GM18498 (cell line): ENCODE results near the gene VPS52.

ENCODE experiments used
- ATAC-seq: cut with Tn5 transposase; IDR thresholded peaks from one replicate; pipeline ENCODE4 v1.9.1; 2021; ENCODE audit warnings: mild to moderate bottlenecking, moderate library complexity; ENCODE audit not compliant: unreplicated experiment

VPS52 gene

GRCh38 chr6:33271468-33272274 lies at the start of gene VPS52, which contains the start of gene RPS18:
TSS of gene VPS52 (minus strand) at chr6:33271876. CDS start at chr6:33271675, 201 bp downstream.
TSS of gene RPS18 (plus strand) at chr6:33272075. CDS start at chr6:33272120, 45 bp downstream.
- peak; percentile 83 for ATAC-seq

GRCh38 chr6:33321227-33321626 lies 49.6 kb upstream of the VPS52 start:
- no peak for ATAC-seq

- ATAC-seq = no peak
These were observed 48.9 kb upstream of the VPS52 start for GRCh38 chr6:33320315-33321181.

GRCh38 chr6:33319939-33320314 lies 48.3 kb upstream of the VPS52 start:
- no peak for ATAC-seq

GRCh38 chr6:33318426-33319073 lies 46.9 kb upstream of the VPS52 start:
- ATAC-seq = no peak

- ATAC-seq = peak; percentile 52
These were observed 46.2 kb upstream of the VPS52 start, which contains the start of gene ZBTB22 for GRCh38 chr6:33317669-33318425. TSS of gene ZBTB22 (minus strand) at chr6:33317744. CDS start at chr6:33316916, 828 bp downstream.

GRCh38 chr6:33317419-33317668 lies 45.7 kb upstream of the VPS52 start:
- no peak for ATAC-seq

- ATAC-seq = no peak
These were observed 45.1 kb upstream of the VPS52 start for GRCh38 chr6:33316603-33317418.

GRCh38 chr6:33315793-33316602 lies 44.3 kb upstream of the VPS52 start:
- no peak for ATAC-seq

GRCh38 chr6:33314943-33315792 lies 43.5 kb upstream of the VPS52 start:
- ATAC-seq = no peak

GRCh38 chr6:33314515-33314942 lies 42.9 kb upstream of the VPS52 start:
- no peak for ATAC-seq

GRCh38 chr6:33313709-33314514 lies 42.2 kb upstream of the VPS52 start, which contains the start of gene TAPBP:
TSS of gene TAPBP (minus strand) at chr6:33314078. CDS start at chr6:33314041, 37 bp downstream.
- ATAC-seq = peak; percentile 32

GRCh38 chr6:33313105-33313708 lies 41.5 kb upstream of the VPS52 start:
- peak; percentile 1 for ATAC-seq

- peak; percentile 23 for ATAC-seq
These were observed 40.9 kb upstream of the VPS52 start for GRCh38 chr6:33312361-33313104.

GRCh38 chr6:33306356-33306755 lies 34.7 kb upstream of the VPS52 start:
- ATAC-seq = no peak

GRCh38 chr6:33305052-33305451 lies 33.4 kb upstream of the VPS52 start:
- ATAC-seq = no peak
